Smooth muscle cell (in vitro differentiated cells): ENCODE measurements around the gene FJX1. TPM values are rescaled to one million over a fixed set of nuclear protein-coding genes. Genes with fewer than 3 reads are reported as not detected.

Source experiments
- polyA plus RNA-seq: library from polyadenylated mRNA; unstranded; fragments of >200 nt; fragmentation: Nextera tagmentation; extraction: Ambion mirVana; gene quantifications from 2 replicates; pipeline ENCODE4 v1.2.1, GENCODE V29; 2016
- total RNA-seq: library from RNA; depleted of rRNA; stranded (reverse); fragments of >200 nt; gene quantifications from 2 replicates; pipeline ENCODE4 v1.2.3, GENCODE V29; 2014

Gene FJX1
- total and polyA plus RNA-seq, 2 experiments from 2014 or later, result 28.3 to 44.5 TPM

Other genes with a start within 250 kb of the FJX1 start
- 0.18 and 3.6 TPM in 2 replicates for gene SLC1A2, start 198.9 kb upstream of the FJX1 start, total RNA-seq
- gene SLC1A2, start 198.9 kb upstream of the FJX1 start, polyA plus RNA-seq, result 0.07 TPM in 1 of 2 replicates, not detected in the other
- gene PAMR1, start 92.8 kb upstream of the FJX1 start, total RNA-seq, result 87.7 and 92.7 TPM in 2 replicates
- 93.2 and 128 TPM in 2 replicates for gene PAMR1, start 92.8 kb upstream of the FJX1 start, polyA plus RNA-seq
- gene TRIM44, start 44.3 kb downstream of the FJX1 start, total RNA-seq, result 20.9 and 29.7 TPM in 2 replicates
- 32.9 and 36.7 TPM in 2 replicates for gene TRIM44, start 44.3 kb downstream of the FJX1 start, polyA plus RNA-seq